Measurements from ENCODE around the gene FBXW7. TPM values are rescaled to one million over a fixed set of nuclear protein-coding genes. Genes with fewer than 3 reads are reported as not detected.

FBXW7 gene
- total RNA-seq, 2 experiments from 2014 or later = 50.6 to 56.9 TPM

DNA sequence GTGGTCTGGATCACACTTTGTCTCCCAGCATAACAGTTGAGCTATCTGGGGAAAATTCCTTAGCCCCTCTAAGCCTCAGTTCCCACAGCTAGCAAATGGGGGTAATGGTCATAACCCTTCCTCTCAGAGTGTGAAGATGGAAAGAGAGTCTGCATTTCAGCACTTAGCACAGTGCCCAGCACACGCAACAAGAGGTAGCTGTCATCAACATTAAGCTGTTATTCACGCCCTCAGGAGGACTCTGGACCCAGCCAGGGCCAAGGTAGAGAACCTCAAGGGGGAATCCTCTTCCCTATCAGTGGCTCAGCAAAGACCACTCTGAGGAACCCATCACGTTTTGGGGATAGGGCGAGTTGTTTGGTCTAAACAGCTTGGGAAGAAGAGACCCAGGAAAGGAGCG is 258.6 kb downstream of the FBXW7 start:
- POLR2A ChIA-PET = no interaction called here
- no peaks in the 10 kb centered on the region for H3K36me3 Mint-ChIP-seq (ENCODE audit: low read depth)

DNA sequence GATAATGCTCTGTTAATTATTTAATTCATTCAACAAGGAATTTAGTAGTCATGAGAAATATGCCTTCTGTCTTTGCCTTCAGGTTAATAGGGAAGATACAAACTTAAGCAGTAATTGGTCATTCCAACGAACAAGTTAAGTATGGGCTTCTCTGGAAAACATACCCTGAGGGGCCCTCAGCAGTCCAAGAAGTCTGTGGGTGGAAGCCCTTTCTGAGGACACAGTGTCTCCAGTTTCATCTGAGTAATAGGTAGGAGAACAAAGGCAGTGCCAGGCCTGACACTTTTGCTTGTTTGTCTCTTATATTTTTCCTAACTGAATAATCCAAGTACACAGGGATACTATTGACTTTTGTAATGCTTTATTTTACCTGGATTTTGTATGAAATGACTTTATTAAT is 262.5 kb downstream of the FBXW7 start:
- H3K36me3 Mint-ChIP-seq (ENCODE audit: low read depth) = no peaks in the 10 kb centered on the region
- ATAC-seq (no peak), DNase-seq (no peak)
- no peaks in the 10 kb centered on the region for H3K4me1 Mint-ChIP-seq (ENCODE audit: low read depth)
- no peaks in the 10 kb centered on the region for H3K27me3 Mint-ChIP-seq (ENCODE audit: low read depth)
- H3K27ac Mint-ChIP-seq = no peak overlapping the region
- no peaks in the 10 kb centered on the region for H3K9me3 Mint-ChIP-seq (ENCODE audit: insufficient read depth)
- CTCF ChIA-PET = no interaction called here
- no peak overlapping the region for H3K4me3 Mint-ChIP-seq
- POLR2A ChIA-PET = no interaction called here

More for the DNA sequence above, 258.6 kb downstream of the FBXW7 start:
- H3K27ac Mint-ChIP-seq = no peak overlapping the region
- peaks cover 7% of the 10 kb centered on the region for H3K4me1 Mint-ChIP-seq (ENCODE audit: low read depth)
- CTCF ChIA-PET = no interaction called here
- no peak for ATAC-seq
- no peak for DNase-seq
- no peaks in the 10 kb centered on the region for H3K27me3 Mint-ChIP-seq (ENCODE audit: low read depth)
- H3K9me3 Mint-ChIP-seq (ENCODE audit: insufficient read depth) = no peaks in the 10 kb centered on the region
- H3K4me3 Mint-ChIP-seq = no peak overlapping the region

Small RNAs within 50 kb of the gene (microRNA-seq; reads per million reads assigned to microRNA genes)
- 16.1 reads per million, percentile 31 among the genes with 10 or more reads in this experiment for gene MIR3140

Other genes with a start within 250 kb of the FBXW7 start
- 10 to 100 TPM; 20.0 to 22.2 TPM for gene TMEM154, start 143.9 kb upstream of the FBXW7 start, total RNA-seq
- under 1 TPM; 0.40 to 0.44 TPM for gene TIGD4, start 243.6 kb upstream of the FBXW7 start, total RNA-seq
- gene ARFIP1, start 243.9 kb upstream of the FBXW7 start, total RNA-seq = 10 to 100 TPM; 20.3 to 20.5 TPM

Measured in activated CD8-positive, alpha-beta T cell treated with anti-CD3 and anti-CD28 coated beads, Interleukin-2, amount 10 ng/mL, durations not matched to agents 7 days and 5 days (primary cell).